Sigmoid colon (tissue), 4 donors: ENCODE measurements around the gene SLFN12.

ENCODE experiments used
- EP300 ChIP-seq, 4 donors: sonication (generic); formaldehyde crosslinking; IDR thresholded peaks; one replicate each; pipeline ENCODE4 v1.6.1; 2017; ENCODE audit warnings: antibody characterized with exemption in 4 of 4
- POLR2A ChIP-seq, 2 donors: fragments of 450-650 bp; IDR thresholded peaks; one replicate each; pipeline ENCODE4 v1.6.1; 2016; ENCODE audit warnings: antibody characterized with exemption in 2 of 2, mild to moderate bottlenecking in 2 of 2, moderate library complexity in 2 of 2
- POLR2AphosphoS5 ChIP-seq, 4 donors: sonication (generic); formaldehyde crosslinking; IDR thresholded peaks; one replicate each; pipeline ENCODE4 v1.6.1; 2017; ENCODE audit warnings: antibody characterized with exemption in 4 of 4
- TF ChIP-seq, protein P1 (sequence below), 4 experiments: fragments of 450-650 bp in 3 of 4; fragments of 200-600 bp in 1 of 4; IDR thresholded peaks; one replicate each; pipeline ENCODE4 v1.5.1; 2016 to 2019; ENCODE audit warnings: antibody characterized with exemption in 4 of 4, mild to moderate bottlenecking in 3 of 4, moderate library complexity in 2 of 4

DNA sequence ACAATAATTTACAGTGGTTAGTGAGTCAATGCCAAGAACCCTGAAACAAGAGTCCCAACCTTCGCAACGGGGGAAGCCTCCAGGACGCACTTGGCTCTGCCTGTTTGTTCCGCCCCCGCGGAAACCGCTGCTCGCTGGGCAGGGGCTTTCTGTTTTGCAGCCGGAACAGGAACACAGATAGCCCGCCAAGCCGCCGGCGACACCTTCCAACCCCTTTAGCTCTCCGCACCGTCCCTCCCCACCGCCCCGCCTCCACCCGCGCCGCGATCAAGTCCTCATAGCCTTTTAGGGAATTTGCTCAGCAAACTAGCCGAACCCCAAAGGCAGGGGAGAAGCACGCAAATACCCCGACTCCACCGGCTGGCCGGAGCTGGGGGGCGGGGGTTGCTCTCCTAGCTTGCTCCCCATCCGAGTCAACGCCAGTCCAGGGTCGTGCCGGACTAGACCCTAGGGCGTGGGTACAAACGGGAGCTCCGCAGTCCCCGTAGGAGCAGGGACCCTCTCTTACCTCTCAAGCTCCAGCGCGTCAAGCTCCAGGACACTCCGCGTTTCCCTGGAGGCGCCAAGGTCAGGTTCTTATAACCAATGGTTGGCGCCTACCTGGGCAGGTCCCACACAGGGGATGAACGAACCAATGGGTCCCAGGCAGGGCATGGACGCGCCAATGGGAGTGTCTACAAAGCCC is 16.1 kb upstream of the SLFN12 start, which contains the start of gene SLFN13:
- TF ChIP-seq POLR2AphosphoS5 (IDR thresholded peaks at IDR 0.05) = peak; percentile 17 to 66 (median 54)
- TF ChIP-seq, protein P1, sequence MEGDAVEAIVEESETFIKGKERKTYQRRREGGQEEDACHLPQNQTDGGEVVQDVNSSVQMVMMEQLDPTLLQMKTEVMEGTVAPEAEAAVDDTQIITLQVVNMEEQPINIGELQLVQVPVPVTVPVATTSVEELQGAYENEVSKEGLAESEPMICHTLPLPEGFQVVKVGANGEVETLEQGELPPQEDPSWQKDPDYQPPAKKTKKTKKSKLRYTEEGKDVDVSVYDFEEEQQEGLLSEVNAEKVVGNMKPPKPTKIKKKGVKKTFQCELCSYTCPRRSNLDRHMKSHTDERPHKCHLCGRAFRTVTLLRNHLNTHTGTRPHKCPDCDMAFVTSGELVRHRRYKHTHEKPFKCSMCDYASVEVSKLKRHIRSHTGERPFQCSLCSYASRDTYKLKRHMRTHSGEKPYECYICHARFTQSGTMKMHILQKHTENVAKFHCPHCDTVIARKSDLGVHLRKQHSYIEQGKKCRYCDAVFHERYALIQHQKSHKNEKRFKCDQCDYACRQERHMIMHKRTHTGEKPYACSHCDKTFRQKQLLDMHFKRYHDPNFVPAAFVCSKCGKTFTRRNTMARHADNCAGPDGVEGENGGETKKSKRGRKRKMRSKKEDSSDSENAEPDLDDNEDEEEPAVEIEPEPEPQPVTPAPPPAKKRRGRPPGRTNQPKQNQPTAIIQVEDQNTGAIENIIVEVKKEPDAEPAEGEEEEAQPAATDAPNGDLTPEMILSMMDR (IDR thresholded peaks at IDR 0.05) = no peak
- peak; percentile 19 to 29 for TF ChIP-seq POLR2A (IDR thresholded peaks at IDR 0.05)
- no peak for TF ChIP-seq EP300 (IDR thresholded peaks at IDR 0.05)
